Epithelial cell of esophagus (primary cell): ENCODE measurements around the gene KCNJ15.
A peak's percentile ranks its signal among the peaks of the same experiment; 100 is the strongest.

ENCODE experiments used
- DNase-seq: peaks from one replicate; pipeline ENCODE4 v3.0.0; 2010; ENCODE audit warnings: low read depth
- H3K4me3 ChIP-seq: 2 replicates; pipeline ENCODE4 v1.5.1; 2011; ENCODE audit warnings: mild to moderate bottlenecking, low read length, control low read depth
- TF ChIP-seq, protein P1 (sequence below): IDR thresholded peaks from 2 replicates; pipeline ENCODE4 v1.5.1; 2011; ENCODE audit warnings: low read depth, mild to moderate bottlenecking, low read length, control low read depth, inconsistent platforms; ENCODE audit not compliant: insufficient read depth; ENCODE audit errors: missing control alignments

KCNJ15 gene

DNA sequence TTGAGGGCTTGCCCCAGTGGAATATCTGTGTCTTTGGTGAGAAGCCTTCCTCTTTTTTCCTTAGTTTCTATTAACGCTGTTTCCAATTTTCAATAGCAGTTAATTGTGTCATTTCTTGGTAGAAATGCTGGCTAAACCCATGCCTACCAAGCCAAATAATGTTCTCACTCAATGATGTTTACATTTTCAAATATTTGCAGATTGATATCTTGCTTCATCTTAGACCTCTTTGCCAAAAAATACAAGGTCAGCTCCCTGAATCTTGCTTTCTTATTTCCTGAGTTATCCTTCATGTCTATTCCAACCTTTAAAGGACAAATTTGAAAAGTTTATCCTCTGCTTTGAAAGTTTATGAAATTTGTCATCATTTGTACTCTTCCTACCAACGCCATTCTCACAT is 5.1 kb downstream of the KCNJ15 start:
- no peak overlapping the region for H3K4me3 ChIP-seq
- DNase-seq: no peak
- TF ChIP-seq, protein P1, sequence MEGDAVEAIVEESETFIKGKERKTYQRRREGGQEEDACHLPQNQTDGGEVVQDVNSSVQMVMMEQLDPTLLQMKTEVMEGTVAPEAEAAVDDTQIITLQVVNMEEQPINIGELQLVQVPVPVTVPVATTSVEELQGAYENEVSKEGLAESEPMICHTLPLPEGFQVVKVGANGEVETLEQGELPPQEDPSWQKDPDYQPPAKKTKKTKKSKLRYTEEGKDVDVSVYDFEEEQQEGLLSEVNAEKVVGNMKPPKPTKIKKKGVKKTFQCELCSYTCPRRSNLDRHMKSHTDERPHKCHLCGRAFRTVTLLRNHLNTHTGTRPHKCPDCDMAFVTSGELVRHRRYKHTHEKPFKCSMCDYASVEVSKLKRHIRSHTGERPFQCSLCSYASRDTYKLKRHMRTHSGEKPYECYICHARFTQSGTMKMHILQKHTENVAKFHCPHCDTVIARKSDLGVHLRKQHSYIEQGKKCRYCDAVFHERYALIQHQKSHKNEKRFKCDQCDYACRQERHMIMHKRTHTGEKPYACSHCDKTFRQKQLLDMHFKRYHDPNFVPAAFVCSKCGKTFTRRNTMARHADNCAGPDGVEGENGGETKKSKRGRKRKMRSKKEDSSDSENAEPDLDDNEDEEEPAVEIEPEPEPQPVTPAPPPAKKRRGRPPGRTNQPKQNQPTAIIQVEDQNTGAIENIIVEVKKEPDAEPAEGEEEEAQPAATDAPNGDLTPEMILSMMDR: no peak

GRCh38 chr21:38263493-38263892 is 6.7 kb downstream of the KCNJ15 start:
- no peak for DNase-seq
- H3K4me3 ChIP-seq: no peak overlapping the region
- TF ChIP-seq, protein P1: no peak

DNA sequence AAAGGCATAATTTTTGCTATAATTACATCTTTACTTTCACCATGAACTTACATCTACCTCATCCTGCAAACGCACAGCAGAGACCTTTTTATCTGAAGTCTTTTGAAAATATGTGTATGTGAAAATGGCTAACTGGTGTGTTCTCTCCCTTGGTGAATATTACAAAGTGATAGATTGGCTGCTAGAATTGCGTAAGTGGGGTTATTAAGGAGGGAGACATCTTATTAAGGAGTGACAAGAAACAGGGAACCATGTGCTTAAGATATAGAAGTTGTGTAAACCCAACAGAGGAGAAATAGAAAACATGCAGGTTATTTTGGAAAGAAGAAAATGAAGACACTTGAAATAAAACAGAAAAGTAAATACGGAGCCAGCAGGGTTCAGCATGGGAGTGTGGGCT is 7.8 kb downstream of the KCNJ15 start:
- TF ChIP-seq, protein P1: no peak
- no peak overlapping the region for H3K4me3 ChIP-seq
- DNase-seq: no peak

DNA sequence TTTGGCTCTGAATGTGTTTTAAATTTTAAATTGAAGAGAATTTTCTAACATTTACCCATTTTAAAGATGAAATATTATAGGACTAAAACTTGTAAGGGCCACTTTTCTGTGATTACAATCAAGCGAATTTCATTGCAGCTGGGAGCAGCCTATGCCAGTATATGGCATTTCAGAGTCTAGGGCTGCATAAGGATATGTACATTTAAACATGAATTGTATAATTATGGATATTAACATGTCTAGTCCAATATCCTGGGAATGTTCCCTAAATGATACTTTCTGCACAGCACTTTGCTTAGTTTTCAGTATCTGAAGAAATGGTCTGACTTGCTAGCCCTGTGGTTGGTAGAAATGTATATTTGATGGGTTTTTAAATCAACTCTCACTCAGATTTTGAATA is 8.4 kb downstream of the KCNJ15 start:
- H3K4me3 ChIP-seq: no peak overlapping the region
- TF ChIP-seq, protein P1: no peak
- no peak for DNase-seq

DNA sequence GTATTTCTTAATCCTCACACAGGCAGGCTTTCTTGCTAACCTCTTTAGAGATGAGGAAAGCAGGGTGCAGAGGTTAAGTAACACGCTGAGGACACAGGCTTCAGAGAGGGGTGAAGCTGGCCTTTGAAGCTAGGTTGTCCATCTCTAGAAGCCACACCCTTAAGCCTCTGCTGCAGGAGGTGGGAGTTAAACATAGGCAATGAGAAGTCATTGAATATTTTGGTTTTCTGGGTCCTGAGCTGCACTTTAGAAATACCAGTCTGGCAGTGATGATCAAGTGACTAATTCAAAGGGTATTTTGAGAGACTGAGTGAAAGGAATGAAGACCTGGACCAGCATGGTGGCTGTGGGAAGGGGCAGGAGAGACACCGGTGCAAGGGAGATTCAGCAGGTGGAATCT is 9.9 kb downstream of the KCNJ15 start:
- no peak overlapping the region for H3K4me3 ChIP-seq
- TF ChIP-seq, protein P1: no peak
- DNase-seq: peak; percentile 48

DNA sequence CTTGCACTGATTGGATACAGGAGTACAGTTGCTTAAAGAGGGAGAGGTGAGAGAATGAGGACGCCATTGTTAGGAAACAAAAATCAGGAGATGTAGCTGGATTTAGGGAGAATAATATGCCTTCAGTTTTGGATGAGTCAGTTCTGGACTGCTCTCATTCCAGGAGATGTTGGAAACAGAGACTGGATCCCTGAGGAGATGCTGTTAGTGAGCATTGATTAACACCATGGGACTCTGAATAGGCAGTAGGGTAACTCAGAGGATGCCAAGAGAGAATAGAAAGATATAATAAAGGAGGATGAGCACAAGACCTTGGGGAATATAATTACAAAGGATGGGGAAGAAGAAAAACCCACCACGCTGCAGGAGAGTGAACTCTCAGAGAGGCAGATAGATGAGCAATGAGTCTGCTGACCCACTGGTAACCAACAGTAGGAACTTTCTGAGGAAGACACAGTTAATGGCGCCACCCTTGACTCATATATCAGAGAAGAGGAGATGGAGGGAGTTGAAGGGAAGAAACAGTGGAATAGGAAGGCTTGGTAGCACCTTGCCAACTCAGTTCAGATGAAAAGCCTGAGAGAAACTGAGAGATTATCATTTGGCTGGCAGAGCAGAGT is 10.5 kb downstream of the KCNJ15 start:
- TF ChIP-seq, protein P1: no peak
- H3K4me3 ChIP-seq: no peak overlapping the region
- DNase-seq: no peak
